HEK293T (cell line): ENCODE data around the gene LRRC1.

Experiments
- BHLHE40 ChIP-seq: fragments of 450-650 bp; IDR thresholded peaks from 2 replicates; pipeline ENCODE4 v1.6.1; 2016; ENCODE audit warnings: mild to moderate bottlenecking, moderate library complexity, borderline replicate concordance
- CTBP1 ChIP-seq: fragments of 450-650 bp; IDR thresholded peaks from 2 replicates; pipeline ENCODE4 v1.6.1; 2016; ENCODE audit warnings: borderline replicate concordance
- NFRKB ChIP-seq: fragments of 450-650 bp; IDR thresholded peaks from 2 replicates; pipeline ENCODE4 v1.6.1; 2016; ENCODE audit warnings: mild to moderate bottlenecking, moderate library complexity
- TARDBP ChIP-seq: fragments of 450-650 bp; IDR thresholded peaks from 2 replicates; pipeline ENCODE4 v1.6.1; 2016

DNA sequence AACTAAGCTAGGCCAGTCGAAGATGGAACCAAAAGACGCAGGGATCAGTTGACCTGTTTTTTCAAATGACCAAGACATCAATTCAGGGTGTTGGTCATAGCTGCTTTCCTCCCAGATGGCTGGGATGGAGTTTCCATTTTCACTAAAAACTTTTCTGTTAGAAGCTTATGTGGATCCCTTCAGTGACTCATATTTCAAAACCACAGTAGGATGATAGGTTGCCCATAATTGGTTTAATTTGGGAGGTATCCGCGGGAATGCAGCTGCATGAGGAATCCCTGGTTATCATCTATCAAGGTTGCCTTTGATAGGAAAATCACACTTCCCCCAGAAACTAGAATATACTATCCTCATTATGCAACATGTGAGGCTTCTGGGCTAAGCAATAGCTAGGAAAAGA lies 165.5 kb downstream of the LRRC1 start:
- TF ChIP-seq CTBP1 (no peak), TARDBP (no peak), BHLHE40 (no peak), NFRKB (no peak)
